GM21423 (cell line): ENCODE measurements around the gene KAT2B.

Source experiments
- ATAC-seq: cut with Tn5 transposase; IDR thresholded peaks from one replicate; pipeline ENCODE4 v1.9.1; 2021; ENCODE audit warnings: mild to moderate bottlenecking, moderate library complexity; ENCODE audit not compliant: unreplicated experiment

Gene KAT2B

DNA sequence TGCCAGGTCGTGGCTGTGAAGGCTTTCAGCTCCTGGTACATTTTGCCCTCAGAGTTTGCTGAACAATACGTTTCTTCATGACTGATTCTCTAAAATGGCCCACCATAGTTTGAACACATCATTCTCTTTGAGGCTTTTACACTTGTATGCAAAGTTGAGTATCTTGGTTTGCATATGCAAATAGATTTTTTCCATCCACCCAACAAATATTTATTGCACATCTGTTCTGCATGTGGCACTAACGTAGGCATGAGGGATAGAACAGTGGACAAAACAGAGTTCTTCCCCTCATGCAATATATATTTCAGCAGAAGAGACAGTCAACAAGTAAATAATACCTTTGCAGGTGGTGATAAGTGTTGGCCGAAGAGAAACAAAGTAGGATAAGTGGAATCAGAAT lies 55.2 kb downstream of the KAT2B start:
- no peak for ATAC-seq

DNA sequence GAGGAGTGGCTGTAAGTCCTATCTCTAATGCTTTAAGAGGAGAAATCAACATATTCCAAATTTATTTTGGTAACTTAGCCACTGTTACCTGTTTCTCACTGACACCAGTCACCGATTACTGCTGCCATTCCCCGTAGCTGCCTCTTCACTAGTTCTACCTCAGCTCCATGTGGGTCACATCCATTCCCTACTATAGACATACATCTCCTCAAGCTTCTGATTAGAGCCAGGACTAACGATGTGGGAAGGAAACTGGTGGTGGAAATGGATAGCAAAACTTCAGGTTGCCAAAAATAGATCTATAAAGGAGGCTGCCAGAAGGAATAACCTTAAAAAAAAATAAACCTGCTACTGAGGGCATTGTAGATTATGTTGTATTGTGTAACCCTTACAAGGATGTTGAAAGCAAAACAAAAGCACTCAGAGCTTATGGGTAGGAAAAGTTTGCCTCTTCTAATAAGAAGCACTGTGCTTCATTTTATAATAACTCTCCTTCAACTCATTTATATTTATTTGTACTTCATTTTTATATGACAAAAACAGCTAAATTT lies 56.0 kb downstream of the KAT2B start:
- ATAC-seq = no peak

DNA sequence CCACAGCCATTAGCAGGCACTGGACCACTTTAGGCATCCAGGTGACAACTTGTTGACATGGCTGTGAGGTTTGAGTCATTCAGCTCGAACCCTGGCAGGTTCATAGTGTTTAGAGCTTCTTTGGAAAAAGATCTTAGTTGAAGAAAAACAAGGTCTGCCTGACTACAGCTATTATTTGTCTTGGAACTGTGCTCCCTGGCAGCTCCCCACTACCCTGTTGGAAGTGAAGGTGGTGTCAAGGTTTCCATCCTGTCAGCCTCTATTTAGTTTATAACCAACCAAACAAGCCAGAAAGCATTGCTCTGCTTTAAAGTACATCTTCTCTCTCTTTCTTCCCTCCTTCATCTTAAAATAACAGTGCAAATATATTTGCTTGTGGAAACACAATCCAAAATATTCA lies 56.8 kb downstream of the KAT2B start:
- no peak for ATAC-seq

DNA sequence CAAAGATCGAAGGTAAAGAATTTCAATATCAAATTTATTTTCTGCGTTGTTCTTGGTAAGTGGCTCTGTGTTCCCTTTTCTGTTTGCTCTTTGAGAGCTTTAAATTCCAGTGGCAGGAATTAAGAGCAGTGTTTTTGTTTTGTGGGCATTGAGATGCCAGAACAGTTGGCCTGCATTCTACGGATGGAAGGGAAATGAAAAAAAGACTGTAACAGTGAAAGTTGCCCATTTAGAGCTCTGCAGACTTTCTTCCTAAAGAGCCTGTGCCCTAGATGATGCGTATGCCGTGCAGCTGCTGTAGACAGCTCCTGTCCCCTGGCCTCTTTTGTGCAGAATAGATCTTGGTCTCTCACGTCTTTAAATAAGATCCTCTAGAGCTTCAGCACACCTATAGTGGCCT lies 58.8 kb downstream of the KAT2B start:
- ATAC-seq = no peak

DNA sequence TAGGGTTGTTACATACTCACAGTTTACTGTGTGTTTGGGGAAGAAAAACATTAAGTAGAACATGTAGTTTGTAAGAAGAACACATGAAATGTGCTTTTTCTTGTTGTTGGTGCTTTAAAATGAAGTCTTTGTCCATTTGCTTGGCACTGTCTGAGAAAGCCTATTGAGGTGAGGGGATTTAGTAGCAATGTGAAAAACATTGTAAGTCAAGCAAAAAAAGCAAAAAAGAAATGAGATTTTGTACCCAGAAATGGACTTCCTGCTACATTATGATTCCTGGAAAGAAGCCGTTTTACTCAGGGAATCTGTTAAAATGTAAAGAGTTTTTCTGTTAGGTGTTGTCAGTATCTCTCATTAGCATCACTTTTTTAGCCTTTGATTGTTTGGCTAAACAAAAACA lies 59.9 kb downstream of the KAT2B start:
- ATAC-seq = no peak

DNA sequence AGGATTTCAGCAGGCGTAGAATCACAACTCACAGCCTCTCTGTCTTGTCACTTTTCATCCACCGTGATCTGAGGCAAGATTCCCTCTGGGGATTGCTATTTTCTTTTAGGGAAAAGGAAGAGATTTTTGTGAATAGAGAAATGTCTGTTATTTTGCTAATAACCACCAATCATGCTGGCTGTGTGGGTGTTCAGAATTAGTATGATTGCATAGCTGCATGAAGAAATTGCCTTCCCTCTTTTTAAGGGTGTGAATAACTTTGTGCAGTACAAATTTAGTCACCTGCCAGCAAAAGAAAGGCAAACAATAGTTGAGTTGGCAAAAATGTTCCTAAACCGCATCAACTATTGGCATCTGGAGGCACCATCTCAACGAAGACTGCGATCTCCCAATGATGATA lies 60.8 kb downstream of the KAT2B start:
- ATAC-seq = no peak

DNA sequence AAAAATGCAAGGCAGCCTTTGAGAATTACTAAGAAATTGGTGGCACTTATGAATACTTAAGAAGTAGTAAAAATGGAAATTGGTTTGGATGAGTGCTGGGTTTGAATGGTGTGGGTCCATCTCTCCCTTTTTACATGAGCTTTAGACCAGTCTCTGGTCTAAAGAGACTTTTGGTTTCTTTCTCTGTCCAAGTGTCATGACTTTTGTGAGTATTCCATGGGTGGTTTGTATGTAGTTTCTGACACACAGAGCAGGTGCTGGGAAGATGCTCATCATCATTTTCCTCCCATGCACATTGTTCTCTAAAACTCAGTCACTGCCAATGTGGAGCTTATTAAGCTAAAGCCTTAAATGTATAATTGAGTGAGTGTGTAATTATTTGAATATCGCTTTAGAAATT lies 63.5 kb downstream of the KAT2B start:
- ATAC-seq = peak; percentile 9

DNA sequence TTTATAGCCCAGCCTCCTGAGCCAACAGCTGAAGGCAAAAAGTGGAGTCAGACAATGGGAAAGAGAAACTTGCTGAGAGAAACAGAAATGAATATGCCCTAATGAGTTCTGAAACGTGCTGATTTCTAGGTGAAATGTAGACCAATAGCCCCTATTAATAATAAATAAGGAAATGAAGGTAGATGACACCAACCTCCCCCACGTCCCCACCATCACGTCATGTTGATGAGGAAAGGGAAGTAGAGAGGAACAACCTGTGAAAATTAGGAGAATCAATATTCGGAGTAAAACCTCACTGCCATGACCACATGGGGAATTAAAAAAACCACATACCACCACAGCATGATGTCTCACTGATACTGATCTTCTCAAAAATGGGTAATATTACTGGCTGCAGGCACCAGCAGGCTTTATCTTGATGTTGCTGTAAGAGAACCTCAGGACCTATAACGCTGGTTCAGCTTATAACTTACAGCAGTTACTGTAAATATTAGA lies 64.0 kb downstream of the KAT2B start:
- ATAC-seq = peak; percentile 67

DNA sequence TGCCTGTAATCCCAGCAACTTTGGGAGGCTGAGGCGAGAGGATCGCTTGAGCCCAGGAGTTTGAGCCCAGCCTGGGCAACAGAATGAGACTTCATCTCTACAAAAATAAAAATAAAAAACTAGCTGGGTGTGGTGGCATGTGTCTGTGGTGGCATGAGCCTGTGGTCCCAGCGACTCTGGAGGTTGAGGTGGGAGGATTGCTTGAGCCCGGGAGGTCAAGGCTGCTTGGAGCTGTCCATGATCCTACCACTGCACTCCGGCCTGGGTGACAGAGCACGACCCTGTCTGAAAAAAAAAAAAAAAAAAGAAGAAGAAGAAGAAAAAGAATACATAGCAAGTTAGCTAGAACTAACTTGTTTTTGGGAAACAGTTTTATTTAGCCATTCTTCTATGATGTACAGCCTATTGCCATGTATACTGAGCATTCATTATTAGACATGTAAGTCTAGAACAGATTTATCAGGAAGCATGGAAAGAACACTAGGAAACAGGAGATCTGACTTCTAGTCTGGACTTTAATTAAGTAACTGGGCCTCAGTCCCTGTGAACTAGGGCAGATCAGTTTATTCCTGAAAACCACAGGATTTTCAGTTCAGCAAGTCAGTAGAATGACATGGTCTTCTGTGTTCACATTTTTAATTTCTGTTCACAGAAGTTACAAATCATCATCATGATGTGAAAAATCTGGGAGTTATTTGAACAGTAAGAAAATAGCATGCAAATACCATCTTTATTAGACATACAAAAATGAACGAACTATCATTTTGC lies 65.5 kb downstream of the KAT2B start:
- ATAC-seq = no peak

DNA sequence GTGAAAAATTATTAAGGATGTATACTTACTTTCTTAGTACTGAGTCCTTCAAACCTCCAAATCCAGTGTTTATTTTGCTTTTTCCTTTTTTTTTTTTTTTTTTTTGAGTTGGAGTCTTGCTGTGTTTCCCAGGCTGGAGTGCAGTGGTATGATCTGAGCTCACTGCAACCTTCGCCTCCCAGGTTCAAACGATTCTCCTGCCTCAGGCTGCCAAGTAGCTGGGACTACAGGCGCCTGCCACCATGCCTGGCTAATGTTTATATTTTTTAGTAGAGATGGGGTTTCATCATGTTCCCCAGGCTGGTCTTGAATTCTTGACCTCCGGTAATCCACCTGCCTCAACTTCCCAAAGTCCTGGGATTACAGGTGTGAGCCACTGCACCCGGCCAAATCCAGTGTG lies 67.5 kb downstream of the KAT2B start:
- ATAC-seq = no peak

DNA sequence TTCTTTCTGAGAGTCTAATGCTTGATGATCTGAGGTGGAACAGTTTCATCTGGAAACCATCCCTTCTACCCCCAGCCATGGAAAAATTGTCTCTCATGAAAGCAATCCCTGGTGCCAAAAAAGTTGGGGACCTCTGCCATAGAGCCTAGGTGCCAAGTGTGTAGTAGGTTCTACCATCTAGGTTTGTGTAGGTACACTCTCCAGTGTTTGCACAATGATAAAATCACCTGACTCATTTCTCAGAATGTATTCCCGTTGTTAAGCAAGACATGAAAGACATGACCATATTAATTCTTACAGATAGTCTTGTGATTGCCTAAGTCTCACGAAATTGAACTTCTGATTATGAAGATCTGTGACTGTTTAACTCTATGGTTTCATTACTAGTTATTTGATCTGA lies 68.6 kb downstream of the KAT2B start:
- ATAC-seq = no peak

DNA sequence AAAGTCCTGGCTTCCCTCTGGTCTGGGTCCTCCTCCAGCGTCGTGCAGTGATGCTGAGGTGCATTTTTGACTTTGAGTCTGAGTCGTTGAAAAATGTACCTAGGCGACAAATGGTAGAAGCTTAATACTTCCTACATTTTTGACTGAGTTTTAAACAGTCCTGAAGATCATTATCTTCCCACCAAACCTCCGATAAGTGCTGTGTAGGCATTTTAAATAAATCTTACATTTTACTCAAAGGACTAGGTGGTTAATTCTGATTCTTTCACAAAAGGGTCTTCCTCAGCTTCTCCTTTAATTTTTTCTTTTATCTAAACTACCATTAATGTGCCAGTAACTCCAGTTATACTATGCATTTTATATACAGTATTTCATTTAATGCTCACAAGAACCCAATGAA lies 70.6 kb downstream of the KAT2B start:
- ATAC-seq = no peak

DNA sequence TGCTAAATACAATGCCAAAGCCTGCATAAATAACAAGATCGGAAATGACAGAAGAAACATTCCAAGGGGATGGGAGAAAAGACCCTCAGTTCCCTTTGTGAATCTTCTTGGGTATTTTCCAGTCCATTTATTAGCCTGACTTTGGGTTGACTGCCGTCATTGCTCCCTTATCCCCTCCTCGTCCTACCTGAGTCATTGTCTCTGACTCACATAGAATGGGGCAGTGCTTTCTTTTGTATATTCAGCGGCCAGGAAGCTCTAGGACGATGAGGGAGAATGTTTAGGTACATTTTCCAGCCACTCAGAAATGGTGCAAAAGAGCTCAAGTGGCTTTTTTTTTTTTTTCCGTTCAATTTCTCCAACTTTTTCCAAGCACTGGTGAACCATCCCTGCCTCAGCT lies 71.6 kb downstream of the KAT2B start:
- no peak for ATAC-seq

DNA sequence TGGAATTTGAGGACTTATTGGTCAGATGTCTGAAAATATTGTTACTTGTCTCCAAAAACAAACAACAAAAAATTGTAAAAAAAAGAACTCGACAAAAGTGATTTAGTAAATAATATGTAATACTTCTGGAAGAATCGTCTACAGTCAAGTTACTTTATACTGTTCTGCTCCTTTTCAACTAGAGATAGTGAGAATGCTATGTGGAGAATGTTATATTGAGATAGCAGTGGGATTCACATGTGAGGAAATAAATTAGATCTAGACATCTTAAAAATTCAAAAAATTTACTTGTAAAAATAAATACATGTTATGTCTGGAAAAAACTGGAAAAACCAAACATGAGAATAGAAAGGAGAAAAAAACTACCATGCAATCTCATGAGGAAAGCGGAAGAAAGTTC lies 80.8 kb downstream of the KAT2B start:
- ATAC-seq = no peak

DNA sequence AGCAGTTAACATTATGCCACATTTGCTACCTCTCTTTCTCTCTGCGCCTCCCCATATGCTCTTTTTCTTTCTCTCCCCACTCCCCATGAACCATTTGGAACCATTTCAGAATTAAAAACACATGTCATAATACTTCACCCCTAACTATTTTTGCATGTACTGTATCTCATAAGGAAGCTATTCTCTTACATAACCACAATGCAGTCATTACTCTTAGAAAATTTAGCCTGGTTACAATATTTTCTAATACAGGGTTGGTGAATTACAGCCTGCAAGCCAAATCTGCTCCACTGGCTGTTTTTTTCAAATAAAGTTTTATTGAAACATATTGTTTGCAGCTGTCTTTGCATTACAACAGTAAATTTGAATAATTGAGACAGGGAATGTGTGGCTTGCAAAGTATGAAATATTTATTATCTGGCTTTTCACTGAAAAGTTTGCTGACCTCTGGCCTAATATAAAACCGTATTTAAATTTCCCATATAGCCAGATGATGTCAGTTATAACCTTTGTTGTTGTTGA lies 82.9 kb downstream of the KAT2B start:
- ATAC-seq = no peak

DNA sequence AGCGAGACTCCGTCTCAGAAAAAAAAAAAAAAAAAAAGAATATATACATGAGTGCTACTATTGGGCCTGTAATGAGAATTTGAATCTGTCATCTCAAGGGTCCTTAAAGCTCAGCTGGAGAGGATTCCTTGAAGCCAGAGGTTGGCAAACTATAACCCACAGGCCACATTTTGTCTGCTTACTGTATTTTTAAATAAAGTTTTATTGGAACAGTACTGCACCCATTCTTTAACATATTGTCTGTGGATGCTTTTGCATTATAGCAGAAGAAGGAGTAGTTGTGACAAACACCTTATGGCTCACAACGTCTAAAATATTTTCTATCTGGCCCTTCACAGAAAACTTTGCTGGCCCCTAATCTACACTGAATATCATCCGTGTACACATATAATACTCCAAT lies 85.0 kb downstream of the KAT2B start:
- ATAC-seq = no peak

DNA sequence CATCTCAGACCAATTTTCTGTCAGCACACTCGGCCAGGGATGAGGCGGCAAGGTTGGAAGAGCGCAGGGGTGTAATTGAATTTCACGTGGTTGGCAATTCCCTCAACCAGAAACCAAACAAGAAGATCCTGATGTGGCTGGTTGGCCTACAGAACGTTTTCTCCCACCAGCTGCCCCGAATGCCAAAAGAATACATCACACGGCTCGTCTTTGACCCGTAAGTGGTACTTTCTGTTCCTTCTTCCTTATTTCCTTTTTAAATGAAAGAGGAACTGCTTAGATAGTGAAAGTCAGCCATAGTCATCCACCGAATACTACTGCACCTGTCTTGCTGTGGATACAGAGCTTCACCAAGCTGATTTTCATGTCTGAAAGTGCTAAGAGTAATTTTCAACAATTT lies 85.7 kb downstream of the KAT2B start:
- peak; percentile 100 for ATAC-seq

DNA sequence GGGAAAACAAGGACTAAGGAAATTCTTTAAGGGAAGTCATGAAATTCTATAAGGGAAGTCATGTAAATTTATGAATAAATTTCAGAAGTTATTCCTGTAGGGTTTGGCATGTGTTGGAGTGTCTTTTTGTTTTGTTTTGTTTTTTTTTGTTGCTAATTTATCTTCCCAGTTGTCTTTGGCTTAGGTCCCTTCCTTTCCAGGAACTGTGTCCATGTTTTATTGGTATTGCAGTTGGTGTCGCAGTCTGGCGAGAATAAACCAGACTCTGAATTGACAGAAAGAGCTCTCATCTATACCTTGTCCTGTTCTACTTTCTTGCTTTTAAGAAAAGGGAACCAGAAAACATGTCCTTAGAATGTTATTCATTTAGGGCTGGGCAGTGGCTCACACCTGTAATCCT lies 88.1 kb downstream of the KAT2B start:
- no peak for ATAC-seq

DNA sequence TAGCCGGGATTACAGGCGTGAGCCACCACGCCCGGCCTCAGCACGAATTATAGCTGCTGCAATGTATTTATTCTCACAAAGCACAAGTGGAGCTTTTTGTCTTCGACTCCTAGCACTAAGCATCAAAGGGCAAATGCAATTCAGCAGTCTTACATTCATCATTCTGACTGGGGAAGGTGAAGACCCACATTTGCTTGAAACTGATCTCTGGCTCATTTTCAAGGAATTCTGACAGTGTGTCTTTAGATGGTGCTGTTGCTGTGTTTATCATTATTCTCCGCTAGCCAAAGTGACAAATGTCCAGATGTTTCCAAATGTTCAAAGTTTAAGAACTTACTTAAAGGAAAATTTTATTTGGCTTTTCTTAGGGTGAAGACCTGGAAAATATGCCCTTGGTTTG lies 89.9 kb downstream of the KAT2B start:
- no peak for ATAC-seq

DNA sequence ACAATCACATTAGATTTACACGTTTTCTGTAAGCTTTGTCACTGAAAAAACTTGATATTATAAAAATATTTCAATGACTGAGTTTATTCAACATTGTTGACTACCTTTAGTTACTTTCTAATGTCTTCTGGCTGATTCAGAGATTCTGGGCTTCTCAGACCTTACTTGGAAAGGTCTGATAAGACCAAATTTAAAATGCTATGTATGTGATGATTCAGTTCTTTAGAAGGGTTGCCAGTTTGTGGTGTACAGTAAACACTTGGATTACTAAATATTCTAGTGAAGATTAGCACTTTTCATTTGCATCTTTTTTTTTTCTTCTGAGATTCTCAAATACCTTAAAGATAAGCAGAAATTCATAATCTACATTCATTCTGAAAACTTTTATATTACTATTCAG lies 96.0 kb downstream of the KAT2B start:
- ATAC-seq = no peak

DNA sequence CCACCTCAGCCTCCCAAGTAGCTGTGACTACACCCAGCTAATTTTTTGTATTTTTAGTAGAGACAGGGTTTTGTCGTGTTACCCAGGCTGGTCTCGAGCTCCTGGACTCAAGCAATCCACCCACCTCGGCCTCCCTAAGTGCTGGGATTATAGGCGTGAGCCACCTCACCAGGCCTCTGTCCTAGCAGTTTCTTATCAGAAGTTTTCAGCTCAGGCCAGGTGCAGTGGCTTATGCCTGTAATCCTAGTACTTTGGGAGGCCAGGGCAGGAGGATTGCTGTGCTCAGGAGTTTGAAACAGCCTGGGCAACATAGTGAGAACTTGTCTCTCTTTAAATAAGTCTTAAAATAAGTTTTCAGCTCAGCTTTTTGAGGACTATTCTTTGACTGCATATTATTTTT lies 97.4 kb downstream of the KAT2B start:
- no peak for ATAC-seq

DNA sequence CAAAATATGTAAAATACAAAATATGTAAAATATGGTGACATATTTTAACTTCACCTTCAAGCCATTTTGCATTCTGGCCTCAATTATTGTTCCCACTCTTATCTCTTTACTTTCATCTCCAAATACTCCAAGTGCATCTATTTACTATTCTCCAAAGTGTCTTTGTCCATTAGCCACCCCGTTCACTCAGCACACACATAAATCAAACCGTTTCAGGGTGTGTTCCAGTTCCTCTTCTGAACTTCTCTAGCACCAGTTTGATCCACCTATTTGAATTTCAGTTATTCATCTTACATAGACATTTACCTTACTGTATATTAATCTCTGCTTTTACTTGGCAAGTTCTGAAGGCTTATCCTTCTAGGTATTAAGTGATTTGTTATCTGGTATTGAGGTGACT lies 100.6 kb downstream of the KAT2B start:
- no peak for ATAC-seq

DNA sequence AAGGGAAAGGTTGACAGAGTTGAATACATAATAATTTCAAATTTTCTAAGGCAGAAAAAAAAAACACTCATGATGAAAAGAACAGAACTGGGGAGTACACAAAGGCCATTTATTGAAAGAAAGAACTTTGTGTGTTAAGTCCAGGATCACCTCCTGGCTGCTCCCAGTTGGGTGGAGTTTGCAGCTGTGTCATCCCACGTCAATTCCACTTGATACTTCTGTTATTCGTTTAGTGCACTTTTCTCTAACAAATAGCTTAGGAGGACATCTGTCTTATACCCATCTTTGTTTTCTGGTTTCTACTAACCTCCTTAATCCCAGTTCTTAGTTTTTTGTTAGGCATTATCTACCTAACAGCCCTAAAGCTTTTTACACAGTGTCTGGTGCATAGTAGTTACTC lies 101.1 kb downstream of the KAT2B start:
- ATAC-seq = no peak
